HUES6 (cell line): ENCODE measurements around the gene HOXD4.

Source experiments
- H3K27ac ChIP-seq: 2 replicates; pipeline ENCODE4 v1.7.0; 2013; ENCODE audit warnings: low read depth, mild to moderate bottlenecking, low read length, inconsistent platforms
- H3K27me3 ChIP-seq: 2 replicates; pipeline ENCODE4 v1.6.1; 2013; ENCODE audit warnings: low read length; ENCODE audit not compliant: control insufficient read depth, insufficient read depth
- H3K36me3 ChIP-seq: 2 replicates; pipeline ENCODE4 v1.6.1; 2013; ENCODE audit warnings: low read length; ENCODE audit not compliant: control insufficient read depth, insufficient read depth
- H3K4me1 ChIP-seq: 2 replicates; pipeline ENCODE4 v1.6.1; 2013; ENCODE audit warnings: low read length; ENCODE audit not compliant: control insufficient read depth, insufficient read depth
- H3K4me3 ChIP-seq: 2 replicates; pipeline ENCODE4 v1.5.1; 2013; ENCODE audit warnings: low read depth, low read length
- H3K9ac ChIP-seq: one replicate; pipeline ENCODE4 v1.6.1; 2013; ENCODE audit warnings: mild to moderate bottlenecking, low read length
- H3K9me3 ChIP-seq: 2 replicates; pipeline ENCODE4 v1.6.1; 2013; ENCODE audit warnings: low read depth, low read length; ENCODE audit not compliant: control insufficient read depth, insufficient read depth

Gene HOXD4

DNA sequence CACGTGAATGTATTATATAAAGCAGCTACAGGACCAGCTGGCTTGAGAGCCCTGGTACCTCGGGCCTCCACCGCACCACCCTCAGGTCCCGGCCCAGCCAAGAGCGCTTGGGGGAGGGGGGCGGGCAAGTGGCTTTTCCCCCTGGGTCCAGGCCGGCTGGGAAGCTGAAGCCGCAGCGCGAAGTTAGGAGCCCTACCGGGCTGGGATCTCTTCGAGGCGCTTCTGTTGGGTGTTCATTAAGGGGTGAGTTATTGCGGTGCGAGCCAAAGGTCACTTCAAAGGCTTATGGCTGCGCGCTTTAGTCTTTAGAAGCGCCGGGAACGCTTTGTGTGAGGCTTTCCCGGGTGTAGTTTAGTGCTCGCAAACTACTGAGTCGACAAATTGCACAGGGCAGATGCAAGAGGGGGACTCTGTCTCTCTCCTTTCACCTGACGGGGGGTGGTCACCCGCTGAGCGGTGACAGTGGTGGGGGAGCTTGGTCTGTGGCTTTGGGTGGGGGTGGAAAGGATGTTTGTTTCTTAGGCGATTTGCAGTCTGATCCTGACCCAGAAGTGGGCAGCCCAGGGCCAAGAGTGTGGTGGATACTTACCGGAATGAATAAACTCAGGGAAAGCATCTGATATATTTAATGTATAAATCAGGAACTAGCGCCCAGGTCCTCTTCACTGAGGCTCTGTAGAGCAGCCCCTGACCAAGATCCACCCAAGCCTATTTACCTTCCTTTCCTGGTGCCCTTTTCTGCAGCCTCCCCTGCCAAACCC is 11.7 kb downstream of the HOXD4 start:
- no peaks in the 10 kb centered on the region for H3K36me3 ChIP-seq

DNA sequence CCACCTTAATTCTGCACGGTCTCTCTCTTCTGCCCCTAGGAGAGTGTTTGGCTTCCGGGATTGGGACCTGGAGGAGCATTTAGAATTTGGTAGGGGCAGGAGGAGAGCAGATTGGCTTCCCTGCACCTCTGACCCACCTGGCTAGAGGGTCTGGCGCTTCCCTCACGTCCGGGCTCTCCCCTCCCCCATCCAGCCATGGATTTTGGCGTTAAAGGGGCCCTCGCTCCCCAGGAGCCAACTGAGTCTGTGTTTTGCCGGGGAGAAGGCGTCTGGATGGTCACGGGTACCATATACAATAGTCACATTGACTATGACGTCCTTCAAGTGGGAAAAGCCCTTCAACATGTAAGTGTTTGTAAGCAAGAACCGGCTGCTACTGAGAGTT is 12.3 kb downstream of the HOXD4 start:
- Histone ChIP-seq H3K4me1 (peaks cover 40% of the 10 kb centered on the region), H3K4me3 (no peak overlapping the region), H3K36me3 (no peaks in the 10 kb centered on the region), H3K27me3 (peaks cover 100% of the 10 kb centered on the region), H3K9ac (no peak overlapping the region), H3K27ac (no peak overlapping the region), H3K9me3 (no peaks in the 10 kb centered on the region)

More for the DNA sequence above, 11.7 kb downstream of the HOXD4 start:
- Histone ChIP-seq H3K4me3 (no peak overlapping the region), H3K9me3 (no peaks in the 10 kb centered on the region), H3K4me1 (peaks cover 40% of the 10 kb centered on the region), H3K9ac (no peak overlapping the region), H3K27ac (no peak overlapping the region), H3K27me3 (peaks cover 100% of the 10 kb centered on the region)

DNA sequence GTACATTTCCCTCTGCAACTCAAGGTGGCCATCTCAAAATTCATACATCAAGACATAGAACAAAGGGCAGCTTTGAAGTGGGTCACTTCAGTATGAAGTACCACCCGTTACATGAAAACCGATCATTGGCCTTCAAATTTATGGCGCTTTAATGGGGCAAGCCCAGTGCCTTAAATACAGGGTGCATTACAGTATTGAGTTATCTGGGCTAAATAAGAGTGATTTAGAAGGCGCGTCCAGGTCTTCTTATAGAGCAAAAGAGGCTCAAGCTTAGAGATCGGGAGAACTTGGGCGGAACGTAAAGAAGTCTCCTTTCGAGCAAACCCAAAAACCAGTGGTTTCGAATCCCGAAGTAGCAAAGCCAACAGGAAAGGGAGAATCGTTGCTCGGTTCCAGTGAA is 12.9 kb downstream of the HOXD4 start:
- Histone ChIP-seq H3K4me3 (peak overlapping the region; percentile 28; the same call in 1 of the 2 replicates), H3K36me3 (no peaks in the 10 kb centered on the region), H3K4me1 (peaks cover 39% of the 10 kb centered on the region), H3K27me3 (peaks cover 100% of the 10 kb centered on the region), H3K9ac (no peak overlapping the region), H3K9me3 (no peaks in the 10 kb centered on the region), H3K27ac (no peak overlapping the region)

DNA sequence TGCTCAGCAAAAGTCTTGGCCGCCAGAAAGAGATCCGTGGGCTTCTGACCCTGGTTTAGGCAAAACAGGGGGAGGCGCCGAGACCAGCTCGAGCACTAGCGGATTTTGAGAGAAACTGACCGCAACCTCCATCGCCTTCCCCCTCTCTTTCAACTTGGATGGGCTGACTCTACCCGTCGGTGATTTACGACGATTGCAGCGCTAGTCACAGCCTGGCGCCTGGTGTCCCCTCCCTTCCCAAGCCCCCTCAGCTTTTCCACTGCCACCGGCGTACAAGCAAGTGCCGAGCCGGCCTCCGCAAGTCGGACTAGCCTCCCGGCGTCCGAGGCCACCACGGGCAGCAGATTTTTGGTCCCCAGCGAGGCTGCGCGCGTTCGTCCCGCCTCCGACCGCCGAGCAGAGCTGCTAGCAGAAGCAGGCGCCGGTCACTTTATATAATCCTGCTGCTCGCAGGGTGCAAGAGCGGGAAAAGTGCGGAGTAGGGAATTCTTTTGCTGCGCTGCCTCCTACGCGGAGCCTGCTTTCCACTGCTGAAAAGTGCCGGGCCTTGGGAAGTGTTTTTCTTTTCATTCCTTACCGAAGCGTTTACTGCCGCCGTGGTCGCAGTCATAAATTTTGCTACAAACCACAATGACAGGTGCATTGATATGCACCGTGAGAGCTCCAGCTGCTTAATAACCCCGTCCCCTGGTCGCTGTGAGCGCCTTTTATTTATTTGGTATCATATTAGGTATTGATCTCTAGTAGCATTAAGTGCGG is 13.4 kb downstream of the HOXD4 start:
- Histone ChIP-seq H3K9ac (no peak overlapping the region), H3K27me3 (peaks cover 100% of the 10 kb centered on the region), H3K36me3 (no peaks in the 10 kb centered on the region)

DNA sequence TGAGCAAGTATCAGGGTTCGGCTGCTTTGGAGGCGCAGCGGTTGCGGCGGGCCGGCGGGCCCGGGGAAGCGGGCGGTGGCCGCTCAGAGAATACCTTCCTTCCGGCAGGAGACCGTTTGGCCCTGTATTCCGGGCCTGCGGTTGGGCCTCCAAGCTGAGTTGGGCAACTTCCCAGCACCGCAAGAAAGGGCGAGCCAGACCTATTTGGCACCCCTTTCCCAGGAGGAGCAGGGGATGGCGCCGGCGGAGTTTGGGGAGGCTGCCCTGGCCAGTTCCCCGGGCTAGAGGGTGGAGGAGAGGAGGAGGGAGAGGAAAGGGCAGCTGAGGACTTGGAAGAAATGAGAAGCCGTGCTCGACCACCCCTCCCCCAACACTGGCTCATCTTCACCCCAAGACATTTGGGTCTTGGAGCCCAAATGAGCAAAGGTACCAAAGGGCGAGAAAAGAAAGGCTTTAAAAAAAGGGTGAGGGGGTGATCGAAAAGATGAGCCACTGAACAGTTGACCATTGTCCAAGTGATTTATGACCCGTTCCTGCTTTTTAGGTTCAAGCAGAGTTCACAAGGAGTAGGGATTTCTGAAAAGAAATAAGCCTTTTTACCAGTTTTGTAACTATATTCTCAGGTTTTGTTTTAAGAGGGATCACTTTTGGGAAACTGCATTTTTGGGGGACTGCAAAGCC is 14.2 kb downstream of the HOXD4 start:
- H3K9ac ChIP-seq: no peak overlapping the region
- H3K27ac ChIP-seq: no peak overlapping the region
- no peaks in the 10 kb centered on the region for H3K9me3 ChIP-seq
- H3K4me1 ChIP-seq: peaks cover 26% of the 10 kb centered on the region
- H3K27me3 ChIP-seq: peaks cover 100% of the 10 kb centered on the region
- peak overlapping the region; percentile 28 for H3K4me3 ChIP-seq
- H3K36me3 ChIP-seq: no peaks in the 10 kb centered on the region

More for the DNA sequence above, 13.4 kb downstream of the HOXD4 start:
- Histone ChIP-seq H3K9me3 (no peaks in the 10 kb centered on the region), H3K4me1 (peaks cover 34% of the 10 kb centered on the region), H3K27ac (no peak overlapping the region), H3K4me3 (peak overlapping the region; percentile 28)

DNA sequence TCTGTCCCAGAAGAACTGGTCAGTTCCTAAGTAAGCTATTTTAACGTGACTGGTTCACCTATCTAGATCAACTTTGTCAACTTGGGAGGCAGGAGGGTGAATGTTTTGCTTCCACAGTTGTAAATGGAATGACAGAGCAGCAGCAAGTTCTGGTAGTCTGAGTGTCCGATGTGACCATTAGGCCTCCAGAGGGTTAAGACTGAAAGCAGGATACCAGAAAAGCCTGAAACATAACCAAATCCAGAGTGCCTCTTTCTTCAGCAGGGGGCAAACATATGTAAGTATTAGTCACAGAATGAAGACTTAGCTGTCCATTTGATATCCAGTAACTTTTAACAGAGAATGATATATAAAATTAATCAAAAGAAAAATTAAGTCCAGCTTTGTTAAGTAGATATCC is 14.9 kb downstream of the HOXD4 start:
- no peaks in the 10 kb centered on the region for H3K36me3 ChIP-seq
- H3K9me3 ChIP-seq: no peaks in the 10 kb centered on the region
- H3K9ac ChIP-seq: no peak overlapping the region
- no peak overlapping the region for H3K4me3 ChIP-seq
- no peak overlapping the region for H3K27ac ChIP-seq
- peaks cover 100% of the 10 kb centered on the region for H3K27me3 ChIP-seq
- H3K4me1 ChIP-seq: peaks cover 29% of the 10 kb centered on the region

DNA sequence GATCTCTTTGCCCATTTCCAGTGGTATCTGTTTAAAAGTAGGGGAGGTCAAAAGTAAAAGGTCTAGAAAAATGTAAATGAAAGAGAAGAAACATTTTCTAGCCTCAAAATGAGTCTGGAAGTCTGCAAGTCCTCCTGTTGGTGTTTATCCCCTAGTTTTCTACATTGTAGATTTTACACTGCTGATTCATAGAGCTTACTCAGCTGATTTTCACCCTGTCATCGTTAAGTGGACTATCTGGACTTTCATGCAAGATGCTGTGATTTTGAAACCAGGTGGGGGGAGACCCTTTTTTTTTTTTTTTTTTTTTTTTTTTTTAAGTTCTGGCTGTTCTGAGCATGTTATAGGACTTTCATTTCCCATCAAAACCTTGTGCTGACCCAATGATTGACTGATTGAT is 16.0 kb downstream of the HOXD4 start:
- no peak overlapping the region for H3K4me3 ChIP-seq
- H3K4me1 ChIP-seq: peaks cover 35% of the 10 kb centered on the region
- peaks cover 100% of the 10 kb centered on the region for H3K27me3 ChIP-seq
- no peak overlapping the region for H3K27ac ChIP-seq
- no peaks in the 10 kb centered on the region for H3K36me3 ChIP-seq
- H3K9me3 ChIP-seq: no peaks in the 10 kb centered on the region
- H3K9ac ChIP-seq: no peak overlapping the region

DNA sequence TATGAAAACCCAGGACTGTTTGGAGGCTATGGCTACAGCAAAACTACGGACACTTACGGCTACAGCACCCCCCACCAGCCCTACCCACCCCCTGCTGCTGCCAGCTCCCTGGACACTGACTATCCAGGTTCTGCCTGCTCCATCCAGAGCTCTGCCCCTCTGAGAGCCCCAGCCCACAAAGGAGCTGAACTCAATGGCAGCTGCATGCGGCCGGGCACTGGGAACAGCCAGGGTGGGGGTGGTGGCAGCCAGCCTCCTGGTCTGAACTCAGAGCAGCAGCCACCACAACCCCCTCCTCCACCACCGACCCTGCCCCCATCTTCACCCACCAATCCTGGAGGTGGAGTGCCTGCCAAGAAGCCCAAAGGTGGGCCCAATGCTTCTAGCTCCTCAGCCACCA is 17.8 kb downstream of the HOXD4 start:
- no peak overlapping the region for H3K27ac ChIP-seq
- H3K36me3 ChIP-seq: no peaks in the 10 kb centered on the region
- no peaks in the 10 kb centered on the region for H3K9me3 ChIP-seq
- H3K9ac ChIP-seq: no peak overlapping the region
- peaks cover 28% of the 10 kb centered on the region for H3K4me1 ChIP-seq
- H3K4me3 ChIP-seq: no peak overlapping the region
- peaks cover 100% of the 10 kb centered on the region for H3K27me3 ChIP-seq

DNA sequence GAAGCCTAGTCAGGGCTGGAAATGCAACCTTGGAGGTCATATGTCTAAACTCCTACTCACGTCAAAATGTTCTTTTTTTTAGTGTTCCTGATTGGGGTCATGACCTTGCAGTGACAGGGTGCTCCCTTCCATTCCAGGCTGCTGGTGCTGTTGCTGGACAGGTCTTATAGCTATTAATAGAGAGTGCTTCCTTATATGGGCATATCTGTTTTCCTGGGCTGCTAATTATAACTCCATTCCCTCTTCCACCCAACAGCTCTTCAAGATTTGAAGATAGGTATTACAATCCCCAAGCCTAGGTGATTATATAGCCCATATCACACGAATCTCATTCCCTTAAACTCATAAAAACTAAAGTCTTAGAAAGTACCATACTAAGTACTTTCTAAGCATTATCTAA is 18.4 kb downstream of the HOXD4 start:
- H3K4me1 ChIP-seq: peaks cover 27% of the 10 kb centered on the region
- no peaks in the 10 kb centered on the region for H3K36me3 ChIP-seq
- peaks cover 100% of the 10 kb centered on the region for H3K27me3 ChIP-seq
- no peak overlapping the region for H3K27ac ChIP-seq
- H3K9ac ChIP-seq: no peak overlapping the region
- H3K4me3 ChIP-seq: no peak overlapping the region
- H3K9me3 ChIP-seq: no peaks in the 10 kb centered on the region

DNA sequence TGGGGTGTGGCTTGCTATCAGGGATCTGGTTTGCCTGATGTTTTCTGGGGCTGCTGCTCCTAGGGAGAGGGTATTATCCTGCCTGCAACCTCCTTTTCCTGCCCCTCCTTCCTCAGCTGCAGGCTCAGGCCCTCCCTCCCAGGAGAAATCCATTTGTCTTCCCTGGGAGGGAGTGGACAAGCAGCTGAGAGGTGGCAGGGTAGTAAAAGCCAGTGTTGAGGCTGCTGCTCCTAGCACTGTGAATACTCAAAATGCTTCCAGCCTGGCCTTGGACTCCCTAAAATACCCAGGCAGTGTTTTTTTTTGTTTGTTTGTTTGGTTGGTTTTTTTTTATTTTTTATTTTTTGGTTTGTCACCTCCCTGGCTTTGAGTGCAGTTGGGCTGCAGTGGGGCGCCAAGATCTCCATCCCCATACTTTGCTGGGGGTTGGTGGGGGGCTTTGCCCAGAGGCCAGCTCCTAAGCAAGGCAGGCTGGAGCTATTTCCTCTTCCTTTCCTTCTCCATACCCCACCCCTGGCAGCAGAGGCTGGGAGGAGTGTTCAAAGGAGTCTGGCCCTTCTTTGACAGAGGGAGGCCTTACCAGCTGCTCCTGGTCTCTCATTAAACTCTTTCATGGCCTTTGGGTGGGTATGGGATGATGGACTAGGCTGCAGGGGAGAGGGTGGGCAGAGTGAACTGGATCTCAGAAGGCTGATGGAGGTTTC is 19.4 kb downstream of the HOXD4 start:
- Histone ChIP-seq H3K9ac (no peak overlapping the region), H3K4me3 (no peak overlapping the region), H3K27me3 (peaks cover 100% of the 10 kb centered on the region), H3K9me3 (no peaks in the 10 kb centered on the region), H3K4me1 (peaks cover 31% of the 10 kb centered on the region), H3K27ac (no peak overlapping the region), H3K36me3 (no peaks in the 10 kb centered on the region)
